NCI-H226 (cell line): ENCODE measurements around the gene KRTAP15-1.
A peak's percentile ranks its signal among the peaks of the same experiment; 100 is the strongest.

Source experiments
- DNase-seq: peaks from one replicate; pipeline ENCODE4 v3.0.0-alpha.2; 2015

KRTAP15-1 gene, protein sequence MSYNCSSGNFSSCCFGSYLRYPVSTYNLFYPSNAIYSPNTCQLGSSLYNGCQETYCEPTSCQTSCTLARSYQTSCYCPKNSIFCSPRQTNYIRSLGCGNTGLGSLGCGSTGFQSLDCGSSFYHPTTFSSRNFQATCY

DNA sequence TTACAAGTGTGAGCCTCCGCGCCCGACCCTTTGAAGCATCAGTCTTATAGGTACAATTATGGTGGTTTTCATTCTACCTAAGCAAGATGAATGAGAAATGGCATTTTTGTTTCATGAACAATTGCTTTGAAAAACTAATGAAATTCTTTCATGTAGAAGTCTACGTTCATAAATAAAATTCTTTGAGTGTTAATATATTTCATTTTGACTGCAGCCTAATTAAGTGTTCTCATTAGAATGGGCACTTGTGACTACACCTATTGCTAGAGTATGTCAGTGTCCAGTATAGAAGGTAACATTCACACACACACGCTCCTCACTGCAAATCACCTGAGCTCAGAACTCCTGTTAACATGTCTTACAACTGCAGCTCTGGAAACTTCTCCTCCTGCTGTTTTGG is at the start of gene KRTAP15-1:
Gene KRTAP15-1 (plus strand): TSS at position 301 of the 400 bp plus-strand sequence. CDS start 53 bp downstream, at position 354.
- no peak for DNase-seq

DNA sequence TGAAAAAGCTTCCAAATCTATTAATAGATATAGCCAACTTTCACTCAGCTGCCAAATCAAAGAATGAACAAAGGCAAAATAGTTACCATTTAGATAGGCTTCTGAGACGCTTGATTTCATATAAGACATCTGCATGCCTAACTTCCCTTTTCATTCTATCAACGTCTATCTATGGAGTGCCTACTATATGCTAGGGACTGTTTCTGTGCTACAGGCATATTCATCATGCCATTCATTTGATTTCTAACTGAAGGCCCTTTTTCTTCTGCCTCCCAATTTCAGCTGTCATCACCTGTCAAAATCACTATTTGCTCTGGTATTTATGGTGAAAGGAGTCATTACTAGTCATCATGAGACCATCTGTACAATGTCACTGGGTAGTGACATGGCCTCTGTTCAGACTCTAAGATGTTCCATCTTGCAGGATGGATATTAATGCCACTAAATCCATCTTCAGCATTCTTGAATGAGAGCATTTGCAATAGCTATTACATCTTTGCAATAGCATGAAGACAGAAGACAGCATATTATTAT is 48.5 kb upstream of the KRTAP15-1 start:
- no peak for DNase-seq

DNA sequence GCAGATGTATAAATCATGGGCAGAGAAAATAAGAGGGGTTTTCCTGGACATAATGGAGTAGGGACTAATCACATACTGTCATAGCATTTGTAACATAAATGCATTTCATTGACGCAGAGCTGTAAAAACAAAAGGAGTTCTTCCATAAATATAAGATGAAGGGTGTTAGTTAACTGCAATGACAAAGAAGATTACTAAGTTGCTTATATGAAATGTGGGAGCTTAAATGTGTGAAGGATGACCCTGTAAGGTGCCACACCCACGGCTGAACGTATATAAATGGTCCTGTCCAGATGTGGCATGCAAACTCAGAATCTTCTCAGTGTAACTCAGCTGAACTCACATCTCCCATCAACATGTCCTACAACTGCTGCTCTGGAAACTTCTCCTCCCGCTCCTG is 44.3 kb upstream of the KRTAP15-1 start, which contains the start of gene KRTAP13-1:
Gene KRTAP13-1 (plus strand): TSS at position 301 of the 400 bp plus-strand sequence. CDS start 56 bp downstream, at position 357.
- no peak for DNase-seq

DNA sequence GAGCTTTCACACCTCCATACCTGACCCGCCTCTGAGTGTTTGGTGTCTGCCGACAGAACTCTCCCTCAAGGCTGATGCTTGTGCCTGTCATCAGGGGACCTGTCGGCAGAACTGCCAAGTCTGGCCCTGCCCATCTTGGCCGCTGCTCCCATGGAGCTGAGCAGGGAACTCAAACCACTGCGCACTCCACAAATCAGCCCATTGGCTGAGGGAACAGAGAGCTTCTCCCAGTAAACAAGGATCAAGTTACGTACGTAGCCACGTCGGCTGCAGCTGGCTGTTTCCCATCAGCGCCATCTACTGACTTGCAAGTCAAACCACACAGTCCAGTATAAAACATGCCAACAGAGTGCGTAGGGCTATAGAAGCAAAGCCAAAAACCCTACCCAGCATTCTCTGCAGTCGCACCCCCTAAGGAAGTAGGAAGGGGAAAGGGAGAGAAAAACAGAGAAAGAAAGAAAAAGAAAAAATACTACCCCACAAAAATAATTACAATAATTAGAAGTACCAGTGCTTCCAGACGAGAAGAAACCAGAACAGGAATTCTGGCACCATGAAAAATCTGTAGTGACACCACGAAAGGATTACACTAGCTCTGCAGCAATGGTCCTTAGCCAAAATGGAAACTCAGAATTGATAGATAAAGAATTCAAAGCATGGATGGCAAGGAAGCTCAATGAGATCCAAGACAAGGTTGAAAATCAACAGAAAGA is 31.1 kb upstream of the KRTAP15-1 start:
- DNase-seq: peak; percentile 75

DNA sequence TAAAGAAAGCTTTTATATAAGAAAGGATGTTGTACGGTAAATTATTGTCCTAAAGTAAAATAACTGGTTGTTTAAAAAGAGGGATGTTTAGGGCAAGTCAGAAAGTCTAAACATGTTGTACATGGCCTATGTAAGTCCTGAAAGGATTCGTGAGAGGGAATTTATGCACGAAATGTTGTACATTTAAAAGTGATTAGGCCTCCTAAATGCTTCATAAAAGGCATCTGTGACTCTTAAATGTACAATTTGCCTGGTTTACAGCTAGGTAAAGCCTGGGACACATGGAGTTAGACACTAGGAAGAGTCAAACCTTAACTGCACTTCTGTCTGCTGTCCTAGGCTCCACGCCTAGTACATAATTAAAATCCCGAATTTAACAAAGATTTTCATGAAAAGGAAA is 24.1 kb upstream of the KRTAP15-1 start:
- DNase-seq: no peak

DNA sequence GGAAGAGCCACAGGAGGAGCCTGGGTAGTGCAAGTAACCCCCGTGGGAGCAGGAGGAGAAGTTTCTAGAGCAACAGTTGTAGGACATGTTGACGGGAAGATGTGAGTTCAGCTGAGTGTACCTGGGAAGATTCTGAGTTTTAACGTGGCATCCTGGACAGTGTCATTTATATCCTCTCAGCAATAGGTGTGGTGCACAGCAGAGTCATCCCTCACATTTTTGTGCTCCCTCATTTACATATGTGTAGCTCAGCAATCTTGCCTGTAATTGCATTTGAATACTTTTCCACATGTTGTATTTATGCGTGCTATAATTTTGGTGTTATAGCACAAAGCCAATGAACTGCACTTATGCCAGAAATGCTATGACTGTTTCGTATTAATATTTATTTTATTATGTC is 14.2 kb upstream of the KRTAP15-1 start, which contains the start of gene KRTAP13-3:
Gene KRTAP13-3 (minus strand): TSS at position 101 of the 400 bp plus-strand sequence. CDS start 14 bp downstream, at position 87.
- DNase-seq: no peak

DNA sequence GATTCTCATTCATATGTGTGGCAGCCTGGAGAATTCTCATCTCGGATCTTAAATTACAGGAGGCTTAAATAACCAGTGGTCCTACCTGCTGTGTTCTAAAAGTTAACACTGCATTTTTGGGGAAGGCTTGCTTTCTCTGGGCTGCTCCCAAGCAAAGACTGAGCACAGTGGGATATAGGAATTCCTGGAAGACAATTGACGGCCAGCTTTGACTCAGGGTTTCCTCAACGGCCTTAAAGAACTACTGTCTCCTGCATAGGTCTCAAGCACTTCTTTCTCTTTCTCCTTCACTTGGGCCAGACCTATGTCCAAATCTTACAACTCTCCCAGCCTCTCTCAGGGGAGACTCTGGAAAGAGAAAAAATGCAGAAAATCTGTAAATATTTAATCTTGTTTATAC is 13.3 kb upstream of the KRTAP15-1 start:
- DNase-seq: no peak

DNA sequence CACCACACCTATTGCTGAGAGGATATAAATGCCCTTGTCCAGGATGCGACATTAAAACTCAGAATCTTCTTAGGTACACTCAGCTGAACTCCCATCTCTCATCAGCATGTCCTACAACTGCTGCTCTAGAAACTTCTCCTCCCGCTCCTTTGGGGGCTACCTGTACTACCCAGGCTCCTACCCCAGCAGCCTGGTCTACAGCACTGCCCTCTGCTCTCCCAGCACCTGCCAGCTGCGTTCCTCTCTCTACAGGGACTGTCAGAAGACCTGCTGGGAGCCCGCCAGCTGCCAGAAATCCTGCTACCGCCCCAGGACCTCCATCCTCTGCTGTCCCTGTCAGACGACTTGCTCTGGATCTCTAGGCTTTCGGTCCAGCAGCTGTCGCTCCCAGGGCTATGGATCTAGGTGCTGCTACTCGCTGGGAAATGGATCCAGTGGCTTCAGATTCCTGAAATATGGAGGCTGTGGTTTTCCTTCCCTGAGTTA is 9.9 kb upstream of the KRTAP15-1 start, which contains the start of gene KRTAP13-4:
Gene KRTAP13-4 (plus strand): TSS at position 51 of the 486 bp plus-strand sequence. CDS start 56 bp downstream, at position 107.
- no peak for DNase-seq

DNA sequence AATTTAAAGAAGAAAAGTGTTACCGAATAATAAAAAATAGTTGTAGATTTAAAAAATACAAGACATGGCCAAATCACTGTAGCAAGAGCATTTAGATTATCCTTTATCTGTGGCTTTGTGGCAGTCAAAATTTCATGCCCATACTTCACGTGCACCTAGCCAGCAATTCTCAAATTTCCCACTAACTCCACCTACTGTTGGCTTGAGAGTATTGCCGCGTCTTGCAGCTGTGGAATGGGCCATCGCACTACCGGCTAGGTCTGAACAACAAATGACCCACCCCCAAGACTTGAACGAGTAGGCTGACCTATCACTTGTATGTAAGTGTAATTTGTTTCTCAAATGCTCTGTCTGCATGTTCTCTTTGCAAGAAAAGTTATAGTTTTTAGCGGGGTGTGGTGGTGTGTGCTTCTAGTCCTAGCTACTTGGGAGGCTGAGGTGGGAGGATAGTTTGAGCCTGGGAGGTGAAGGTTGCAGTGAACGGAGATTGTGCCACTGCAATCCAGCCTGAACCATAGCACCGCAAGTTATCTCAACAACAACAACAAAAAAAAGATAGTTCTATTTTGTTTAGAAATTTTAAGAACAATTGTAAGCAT is 5.9 kb upstream of the KRTAP15-1 start:
- peak; percentile 21 for DNase-seq

DNA sequence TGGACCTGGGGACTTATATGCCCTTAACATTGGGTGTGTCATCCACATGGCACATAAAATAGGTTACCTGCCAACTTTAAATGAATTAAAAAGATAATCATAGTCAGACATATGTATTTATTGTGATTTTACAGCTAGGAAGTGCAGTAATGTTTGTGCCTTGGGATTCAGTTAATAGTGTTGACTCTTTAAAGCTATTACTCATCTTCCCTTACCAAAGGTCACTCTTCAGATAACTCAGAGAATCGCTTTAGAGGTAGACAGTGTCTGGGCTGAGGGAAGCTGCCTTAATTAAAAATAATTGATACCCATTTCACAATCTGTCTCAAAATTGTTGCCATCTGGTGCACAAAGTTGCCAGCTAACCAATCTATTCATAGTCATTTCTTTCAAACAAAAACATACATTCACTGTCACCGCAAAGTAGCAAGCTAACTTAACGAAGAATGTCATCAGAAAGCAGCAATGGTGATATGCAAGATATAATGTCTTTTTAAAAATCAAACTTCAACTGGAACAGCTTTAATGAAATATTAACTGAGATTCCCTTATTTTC is 3.0 kb upstream of the KRTAP15-1 start:
- no peak for DNase-seq

DNA sequence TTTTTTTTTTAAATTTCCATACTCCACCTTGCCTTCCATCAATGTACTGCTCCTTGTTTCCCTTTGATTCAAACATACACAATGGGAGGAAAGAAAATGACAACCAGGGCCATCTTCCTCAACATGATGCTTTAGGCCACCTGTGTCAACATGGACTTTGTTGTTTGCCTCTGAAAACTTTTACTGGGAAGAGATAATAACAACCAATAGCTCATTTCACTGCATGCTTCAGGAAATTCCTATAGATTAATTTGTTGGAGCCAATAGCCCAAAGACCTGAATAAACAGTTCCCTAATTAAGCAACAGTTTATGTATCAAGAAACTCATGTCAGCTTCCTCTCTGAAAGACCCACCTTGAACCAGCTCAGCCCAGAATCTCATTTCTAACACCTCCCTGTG is 3.2 kb downstream of the KRTAP15-1 start:
- no peak for DNase-seq

DNA sequence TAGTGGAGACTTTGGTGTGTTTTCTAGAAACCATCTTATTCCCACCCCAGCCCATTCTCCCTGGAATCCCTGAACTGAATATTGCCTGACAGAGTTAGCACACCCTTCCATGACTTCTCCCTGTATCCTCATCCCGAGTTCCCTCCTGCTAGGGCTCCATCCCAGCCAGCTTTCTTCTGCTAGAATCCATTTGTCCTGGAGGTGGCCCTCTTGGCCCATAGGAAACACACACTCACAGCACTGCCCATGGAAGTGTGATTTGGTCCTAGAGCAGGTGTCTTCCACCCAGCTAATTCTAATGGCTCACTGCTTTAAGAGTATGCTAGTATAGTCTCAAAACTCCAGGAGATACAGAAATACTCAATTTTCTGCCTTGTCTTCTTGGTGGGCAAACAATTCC is 4.1 kb downstream of the KRTAP15-1 start:
- DNase-seq: no peak

DNA sequence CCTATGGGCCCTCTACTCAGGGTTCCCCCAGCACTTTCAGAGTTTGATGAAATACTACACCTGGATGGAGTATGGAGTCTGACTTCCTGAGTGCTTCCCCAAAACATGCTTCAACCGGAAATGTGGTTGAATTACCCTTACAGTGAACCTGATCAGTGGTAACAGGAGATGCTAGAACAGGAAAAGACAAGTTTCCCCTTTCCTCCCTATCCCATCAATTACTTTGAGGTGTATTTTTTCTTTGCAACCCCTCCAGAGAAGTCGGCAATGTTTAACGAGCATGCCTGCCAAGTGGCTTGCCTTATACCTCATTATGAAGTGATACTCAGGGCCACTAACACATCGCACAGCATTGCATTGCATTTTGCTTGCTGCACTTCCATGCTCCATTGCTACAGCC is 7.0 kb downstream of the KRTAP15-1 start:
- DNase-seq: no peak

DNA sequence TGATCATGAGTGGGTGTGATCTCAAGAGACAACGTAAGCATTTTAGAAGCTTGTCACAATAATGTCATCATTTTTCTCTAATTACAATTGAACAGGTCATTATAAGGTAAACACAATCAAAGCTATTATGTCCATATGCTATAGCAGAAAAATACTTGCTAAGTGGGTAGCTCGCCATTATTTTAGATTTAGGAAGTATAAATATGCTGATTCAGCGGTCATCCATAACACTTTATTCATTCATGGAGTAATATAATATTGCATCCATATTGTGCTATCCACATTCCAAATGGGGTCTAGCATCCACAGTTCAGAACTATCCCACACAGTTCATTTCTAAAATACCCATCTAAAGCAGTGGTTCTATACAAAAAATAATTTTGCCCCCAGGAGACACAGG is 8.4 kb downstream of the KRTAP15-1 start:
- DNase-seq: no peak

DNA sequence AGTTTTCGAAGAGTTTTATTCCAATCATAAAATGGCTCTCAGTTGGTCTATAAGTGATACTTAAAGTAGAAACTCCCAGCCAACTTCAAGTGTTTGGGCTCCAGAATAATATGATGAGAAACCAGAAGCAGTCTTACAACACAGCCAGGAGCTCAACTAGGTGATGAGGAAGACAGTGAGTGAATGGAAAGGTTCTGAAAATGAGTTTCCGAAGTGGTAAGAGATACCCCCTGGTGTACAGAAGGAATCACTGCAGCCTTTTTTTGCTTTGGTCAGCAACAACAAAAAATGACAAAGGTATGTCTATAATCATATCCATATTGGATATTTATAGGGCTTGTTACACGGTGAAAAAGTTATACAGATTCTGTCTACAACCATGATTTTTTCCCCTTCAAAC is 23.6 kb downstream of the KRTAP15-1 start:
- DNase-seq: peak; percentile 6

DNA sequence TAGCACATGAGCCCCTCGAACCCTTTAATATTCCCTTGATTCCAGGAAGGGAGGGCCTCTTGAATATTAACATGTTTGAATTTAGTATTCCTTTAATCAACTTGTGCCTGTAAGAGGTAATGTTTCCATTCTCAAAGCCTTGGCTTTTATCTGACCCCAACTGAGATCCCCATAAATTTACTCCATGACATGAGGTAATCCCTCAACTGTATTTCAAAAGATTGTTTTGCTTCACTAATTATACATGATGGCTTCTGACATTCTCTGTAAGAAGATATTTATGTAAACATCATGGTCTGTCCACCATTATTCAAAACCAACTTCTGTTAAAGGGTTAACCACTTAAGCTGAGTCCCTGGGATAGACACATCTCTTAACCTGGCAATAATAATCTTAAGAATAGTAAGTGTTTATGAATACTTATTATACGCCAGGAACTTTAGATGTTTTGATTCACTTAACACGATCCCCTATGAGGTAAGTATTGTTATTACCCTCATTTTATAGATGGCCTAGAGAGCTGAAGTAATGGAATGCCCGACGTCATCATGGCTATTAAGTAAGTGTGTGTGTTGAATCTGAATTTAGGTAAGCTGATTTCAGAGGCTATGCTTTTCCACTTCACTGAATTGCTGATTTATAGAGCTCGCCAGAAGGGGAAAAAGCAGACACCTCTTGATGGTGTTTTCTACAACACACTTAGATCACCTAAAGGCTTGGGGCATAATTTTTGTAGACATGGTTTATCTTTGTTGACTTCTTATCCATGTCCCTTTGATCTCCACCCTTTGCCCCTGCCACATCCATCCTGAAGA is 29.0 kb downstream of the KRTAP15-1 start:
- DNase-seq: no peak

DNA sequence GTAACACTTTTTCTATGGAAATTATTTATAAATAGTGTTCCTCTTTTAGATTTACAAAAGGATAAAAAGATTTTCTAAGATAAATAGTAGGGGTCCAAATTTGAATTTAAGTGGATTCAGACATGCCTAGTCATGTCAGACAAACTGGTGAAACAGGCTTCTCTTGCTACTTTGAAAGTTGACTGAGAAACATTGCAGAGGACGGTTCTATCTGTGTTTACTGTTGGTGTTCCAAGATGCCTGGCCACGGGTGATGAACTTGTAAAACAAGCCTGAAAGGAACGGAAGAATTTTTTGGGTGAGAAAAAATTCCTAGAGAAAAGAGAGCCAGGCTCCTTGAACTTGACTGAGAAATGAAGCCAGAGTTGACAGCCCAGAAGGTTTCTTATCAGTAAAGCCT is 37.9 kb downstream of the KRTAP15-1 start:
- DNase-seq: no peak

DNA sequence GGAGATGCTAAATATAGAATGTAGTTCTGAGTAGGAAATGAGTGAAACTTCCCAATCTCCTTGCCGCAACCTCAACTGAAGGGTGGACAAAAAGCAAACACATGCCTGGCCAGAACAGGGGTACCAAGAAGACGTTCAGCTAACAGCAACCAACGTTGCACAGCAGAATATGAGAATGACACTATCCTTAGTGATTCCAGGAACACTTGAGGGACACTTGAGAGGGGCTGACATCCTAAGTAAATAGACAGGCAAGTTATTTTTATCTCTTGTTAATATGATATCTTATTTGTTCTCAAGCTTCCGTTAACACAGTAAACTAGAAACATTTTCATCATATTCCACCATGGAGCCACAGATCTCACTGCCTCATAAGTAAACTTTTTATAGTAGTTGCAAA is 39.2 kb downstream of the KRTAP15-1 start:
- no peak for DNase-seq

DNA sequence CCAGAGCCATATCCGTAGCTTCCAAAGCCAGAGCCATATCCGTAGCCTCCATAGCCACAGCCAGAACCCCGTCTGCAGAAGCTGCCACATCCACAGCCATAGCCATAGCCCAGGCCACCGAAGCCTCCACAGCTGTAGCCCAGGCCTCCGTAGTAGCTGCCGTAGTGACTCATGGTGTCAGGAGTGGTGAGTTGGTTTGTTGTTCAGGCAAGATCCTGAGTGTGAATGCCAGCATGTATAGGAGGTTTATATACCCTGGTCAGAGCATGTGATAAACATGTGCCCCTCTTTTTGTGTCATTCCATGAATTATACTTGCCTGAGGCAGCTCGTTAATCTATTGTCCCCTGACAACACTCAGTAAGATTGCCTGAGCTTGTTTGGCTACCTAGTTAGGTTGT is 40.1 kb downstream of the KRTAP15-1 start, which contains the start of gene KRTAP19-1:
Gene KRTAP19-1 (minus strand): TSS at position 223 of the 400 bp plus-strand sequence. CDS start 50 bp downstream, at position 173.
- no peak for DNase-seq

DNA sequence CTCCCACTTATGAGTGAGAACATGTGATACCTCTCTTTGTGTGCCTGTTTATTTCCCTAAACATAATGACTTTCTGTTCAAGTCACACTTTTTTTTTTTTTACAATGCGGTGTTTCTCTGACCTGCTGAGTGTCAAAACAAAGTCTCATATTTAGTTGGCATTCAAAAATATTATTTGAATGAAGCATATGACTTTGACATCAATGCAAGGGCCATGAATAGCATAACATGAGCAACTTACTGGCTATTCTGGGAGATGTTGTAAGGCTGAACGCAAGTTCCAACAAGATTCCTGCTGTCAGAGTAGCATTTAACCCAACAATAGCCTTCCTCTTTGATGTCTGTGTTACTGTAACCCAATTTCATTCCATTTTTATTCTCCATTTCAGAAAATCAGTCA is 42.1 kb downstream of the KRTAP15-1 start:
- DNase-seq: no peak

DNA sequence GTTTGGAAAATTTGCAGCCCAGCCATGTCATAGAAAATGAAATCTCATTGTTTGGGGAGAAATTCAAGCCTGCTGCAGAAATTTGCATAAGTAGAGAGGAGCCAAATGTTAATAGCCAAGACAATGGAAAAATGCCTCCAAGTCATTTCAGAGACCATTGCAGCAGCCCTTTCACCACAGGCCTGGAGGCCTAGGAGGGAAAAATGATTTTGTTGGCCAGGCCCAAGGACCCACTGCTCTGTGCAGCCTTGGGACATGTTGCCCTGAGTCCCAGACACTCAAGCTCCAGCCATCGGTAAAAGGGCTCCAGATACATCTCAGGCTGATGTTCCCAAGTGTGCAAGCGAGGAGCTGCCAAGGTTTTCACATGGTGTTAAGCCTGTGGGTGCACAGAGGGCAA is 46.1 kb downstream of the KRTAP15-1 start:
- no peak for DNase-seq

DNA sequence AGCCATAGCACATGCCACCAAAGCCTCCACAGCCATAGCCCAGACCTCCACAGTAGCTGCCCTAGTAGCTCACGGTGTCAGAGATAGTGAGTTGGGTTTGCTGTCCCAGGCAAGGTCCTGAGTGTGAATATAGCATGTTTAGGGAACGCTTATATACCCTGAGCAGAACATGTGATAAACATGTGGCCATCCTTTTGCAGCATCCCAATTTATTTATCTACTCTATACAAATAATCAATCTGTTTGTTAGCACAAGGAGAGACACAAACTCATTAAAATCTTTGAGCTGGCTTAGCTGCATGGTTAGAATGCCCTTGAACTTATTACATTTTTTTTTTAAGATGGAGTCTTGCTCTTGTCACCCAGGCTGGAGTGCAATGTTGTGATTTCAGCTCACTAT is 47.3 kb downstream of the KRTAP15-1 start, which contains the start of gene KRTAP19-2:
Gene KRTAP19-2 (minus strand): TSS at position 101 of the 400 bp plus-strand sequence. CDS start 88 bp downstream, at position 13.
- no peak for DNase-seq
